Karpas-422 (cell line): Measurements from ENCODE around the gene PGAM5. TPM values are rescaled to one million over a fixed set of nuclear protein-coding genes. Genes with fewer than 3 reads are reported as not detected.

Source experiments
- DNase-seq: peaks from one replicate; pipeline ENCODE4 v3.0.0-alpha.2; 2015
- H2AFZ ChIP-seq: fragments of 200-600 bp; sonication (generic); 2 replicates; pipeline ENCODE4 v1.6.1; 2014; ENCODE audit warnings: antibody characterized with exemption, low read length, mixed read lengths
- H3K27ac ChIP-seq: fragments of 200-600 bp; sonication (generic); 2 replicates; pipeline ENCODE4 v1.5.1; 2014; ENCODE audit warnings: mild to moderate bottlenecking, low read length, moderate library complexity
- H3K27me3 ChIP-seq: fragments of 200-600 bp; sonication (generic); 2 replicates; pipeline ENCODE4 v1.6.1; 2014; ENCODE audit warnings: low read length, mixed read lengths
- H3K36me3 ChIP-seq: fragments of 200-600 bp; sonication (generic); 2 replicates; pipeline ENCODE4 v1.6.1; 2014; ENCODE audit warnings: low read length, mixed read lengths; ENCODE audit not compliant: insufficient read depth
- H3K4me1 ChIP-seq: fragments of 200-600 bp; sonication (generic); 2 replicates; pipeline ENCODE4 v1.6.1; 2014; ENCODE audit warnings: mild to moderate bottlenecking, low read length, mixed read lengths
- H3K4me2 ChIP-seq: fragments of 200-600 bp; sonication (generic); 2 replicates; pipeline ENCODE4 v1.6.1; 2014; ENCODE audit warnings: low read length, low read depth, mild to moderate bottlenecking; ENCODE audit not compliant: poor library complexity, severe bottlenecking
- H3K4me3 ChIP-seq: fragments of 200-600 bp; sonication (generic); 2 replicates; pipeline ENCODE4 v1.5.1; 2014; ENCODE audit warnings: mild to moderate bottlenecking, antibody characterized with exemption, low read length, mixed read lengths
- H3K79me2 ChIP-seq: fragments of 200-600 bp; sonication (generic); 2 replicates; pipeline ENCODE4 v1.6.1; 2014; ENCODE audit warnings: mild to moderate bottlenecking, low read length, mixed read lengths
- H3K9ac ChIP-seq: fragments of 200-600 bp; sonication (generic); 2 replicates; pipeline ENCODE4 v1.6.0; 2014; ENCODE audit warnings: low read length
- H3K9me2 ChIP-seq: fragments of 200-600 bp; sonication (generic), shearing (Covaris generic); replicated peaks from 2 replicates; pipeline ENCODE4 v1.6.0; 2014; ENCODE audit warnings: mild to moderate bottlenecking, low read length, moderate library complexity; ENCODE audit not compliant: insufficient read depth
- H3K9me3 ChIP-seq: fragments of 300-700, 200-600 bp; sonication (generic); 2 replicates; pipeline ENCODE4 v1.6.1; 2014; ENCODE audit warnings: low read length, mixed read lengths
- H4K20me1 ChIP-seq: fragments of 200-600 bp; sonication (generic); 2 replicates; pipeline ENCODE4 v1.6.1; 2014; ENCODE audit warnings: mild to moderate bottlenecking, antibody characterized with exemption, low read length, low read depth; ENCODE audit not compliant: insufficient read depth
- small RNA-seq: library from RNA; depleted of rRNA; stranded (forward); fragments of <200 nt; gene quantifications from one replicate; pipeline ENCODE3, GENCODE V24; 2014
- total RNA-seq: library from RNA; depleted of rRNA; stranded (reverse); fragments of >200 nt; shearing (Covaris generic); gene quantifications from 2 replicates; pipeline ENCODE4 v1.2.3, GENCODE V29; 2014; ENCODE audit warnings: low replicate concordance; rRNA removed

The PGAM5 gene
- total RNA-seq, 1 experiment from 2014 or later = 42.5 TPM

GRCh38 chr12:132761921-132762583 lies 51.4 kb downstream of the PGAM5 start:
- DNase-seq = peak; percentile 95
- Histone ChIP-seq H3K79me2 (peaks cover 50% of the 10 kb centered on the region), H3K4me2 (peak overlapping the region; percentile 98), H3K9me2 (no peaks in the 10 kb centered on the region), H4K20me1 (peaks cover 14% of the 10 kb centered on the region), H3K4me3 (peak overlapping the region; percentile 80), H3K9me3 (no peaks in the 10 kb centered on the region), H3K36me3 (peaks cover 16% of the 10 kb centered on the region), H2AFZ (peak overlapping the region; percentile 64), H3K27me3 (no peaks in the 10 kb centered on the region), H3K9ac (peak overlapping the region; percentile 90), H3K27ac (peak overlapping the region; percentile 87), H3K4me1 (peaks cover 19% of the 10 kb centered on the region)

- DNase-seq = no peak
- H3K79me2 ChIP-seq = peaks cover 28% of the 10 kb centered on the region
Observed at GRCh38 chr12:132764231-132764630, 53.6 kb downstream of the PGAM5 start.

GRCh38 chr12:132765361-132765760 lies 54.7 kb downstream of the PGAM5 start:
- H3K4me3 ChIP-seq = no peak overlapping the region
- H3K27me3 ChIP-seq = no peaks in the 10 kb centered on the region
- H3K4me2 ChIP-seq = no peak overlapping the region
- peaks cover 17% of the 10 kb centered on the region for H3K79me2 ChIP-seq
- H3K9me2 ChIP-seq = no peaks in the 10 kb centered on the region
- no peak for DNase-seq
- H3K4me1 ChIP-seq = peaks cover 23% of the 10 kb centered on the region
- no peak overlapping the region for H2AFZ ChIP-seq
- H4K20me1 ChIP-seq = peaks cover 10% of the 10 kb centered on the region
- no peaks in the 10 kb centered on the region for H3K9me3 ChIP-seq
- H3K27ac ChIP-seq = no peak overlapping the region
- no peak overlapping the region for H3K9ac ChIP-seq
- peaks cover 13% of the 10 kb centered on the region for H3K36me3 ChIP-seq

More at GRCh38 chr12:132764231-132764630, 53.6 kb downstream of the PGAM5 start:
- H3K4me3 ChIP-seq = no peak overlapping the region
- H3K27me3 ChIP-seq = no peaks in the 10 kb centered on the region
- no peaks in the 10 kb centered on the region for H3K9me2 ChIP-seq
- H3K9ac ChIP-seq = no peak overlapping the region
- H4K20me1 ChIP-seq = peaks cover 14% of the 10 kb centered on the region
- H3K4me2 ChIP-seq = no peak overlapping the region
- H2AFZ ChIP-seq = no peak overlapping the region
- peaks cover 10% of the 10 kb centered on the region for H3K36me3 ChIP-seq
- H3K4me1 ChIP-seq = peaks cover 19% of the 10 kb centered on the region
- no peak overlapping the region for H3K27ac ChIP-seq
- no peaks in the 10 kb centered on the region for H3K9me3 ChIP-seq

GRCh38 chr12:132766380-132767085 lies 55.9 kb downstream of the PGAM5 start:
- no peaks in the 10 kb centered on the region for H3K27me3 ChIP-seq
- peaks cover 25% of the 10 kb centered on the region for H3K4me1 ChIP-seq
- no peaks in the 10 kb centered on the region for H4K20me1 ChIP-seq
- no peak overlapping the region for H3K4me3 ChIP-seq
- no peak overlapping the region for H3K4me2 ChIP-seq
- no peak overlapping the region for H2AFZ ChIP-seq
- no peak overlapping the region for H3K9ac ChIP-seq
- H3K9me3 ChIP-seq = no peaks in the 10 kb centered on the region
- no peak overlapping the region for H3K27ac ChIP-seq
- H3K36me3 ChIP-seq = peaks cover 13% of the 10 kb centered on the region
- no peaks in the 10 kb centered on the region for H3K9me2 ChIP-seq
- DNase-seq = no peak
- H3K79me2 ChIP-seq = peaks cover 6% of the 10 kb centered on the region; the same call in 1 of the 2 replicates

DNA sequence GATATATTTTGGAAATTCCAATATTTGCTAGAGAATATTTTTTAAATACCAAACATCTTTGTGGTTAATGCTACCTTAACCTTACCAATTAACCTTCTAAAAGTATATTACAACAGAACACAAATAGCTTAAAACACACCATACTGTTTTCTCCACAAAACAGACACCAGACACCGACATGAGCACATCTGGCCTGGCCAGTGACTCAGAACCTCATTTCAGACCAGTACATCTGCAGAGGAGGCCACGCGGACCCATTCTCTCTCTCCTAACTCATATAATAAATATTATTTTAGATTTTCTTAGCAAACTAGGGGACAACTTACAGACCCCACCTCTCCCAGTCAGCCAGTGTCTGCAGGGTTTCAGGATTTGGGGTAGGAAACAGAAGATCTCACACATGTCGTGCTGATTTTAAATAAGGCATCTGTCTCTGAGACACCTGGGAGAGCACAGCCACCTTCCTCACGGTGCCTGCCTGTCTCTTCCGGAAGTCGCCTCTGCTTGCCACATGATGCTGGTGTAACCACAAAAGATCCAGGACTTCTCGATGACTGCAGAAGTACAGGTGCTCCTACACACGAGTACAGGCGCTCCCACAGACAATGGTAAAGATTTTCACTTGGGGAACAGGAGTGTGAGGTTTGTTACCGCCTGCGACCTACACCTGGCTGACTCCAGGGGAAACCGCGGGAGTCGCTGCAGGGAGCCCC lies 60.6 kb downstream of the PGAM5 start:
- Histone ChIP-seq H3K9me2 (no peaks in the 10 kb centered on the region), H3K79me2 (no peaks in the 10 kb centered on the region), H3K4me1 (peaks cover 18% of the 10 kb centered on the region), H3K27ac (peak overlapping the region; percentile 47), H3K9me3 (no peaks in the 10 kb centered on the region), H3K4me2 (no peak overlapping the region), H3K4me3 (no peak overlapping the region), H4K20me1 (no peaks in the 10 kb centered on the region), H2AFZ (no peak overlapping the region), H3K36me3 (peaks cover 24% of the 10 kb centered on the region), H3K9ac (no peak overlapping the region), H3K27me3 (no peaks in the 10 kb centered on the region)
- DNase-seq = no peak

Small RNA genes lying within 50 kb of the gene (small RNA-seq; reads per million reads assigned to genes)
- gene RNA5SP379 = not detected

Other genes starting within 250 kb of the PGAM5 start
- gene FBRSL1, start 220.7 kb upstream of the PGAM5 start, total RNA-seq = 4.0 and 4.1 TPM in 2 replicates
- gene LRCOL1, start 100.3 kb upstream of the PGAM5 start, total RNA-seq = not detected in 2 replicates
- not detected in 2 replicates for gene P2RX2, start 92.1 kb upstream of the PGAM5 start, total RNA-seq
- gene POLE, start 23.5 kb upstream of the PGAM5 start, total RNA-seq = 37.9 and 49.5 TPM in 2 replicates
- gene PXMP2, start 23.3 kb upstream of the PGAM5 start, total RNA-seq = 33.2 and 35.5 TPM in 2 replicates
- 42.7 and 47.9 TPM in 2 replicates for gene ANKLE2, start 51.0 kb downstream of the PGAM5 start, total RNA-seq
- 14.9 and 32.7 TPM in 2 replicates for gene GOLGA3, start 118.0 kb downstream of the PGAM5 start, total RNA-seq
- 7.1 and 10.1 TPM in 2 replicates for gene CHFR, start 176.8 kb downstream of the PGAM5 start, total RNA-seq
- gene ZNF605, start 245.5 kb downstream of the PGAM5 start, total RNA-seq = 4.3 and 8.1 TPM in 2 replicates